Right lung (tissue), 5 donors: ENCODE results near the gene COL24A1. TPM values are rescaled to one million over a fixed set of nuclear protein-coding genes. Genes with fewer than 3 reads are reported as not detected.
"Not testable (repeated sequence)": the region's sequence is repeated elsewhere in the genome, so short reads cannot be mapped to it uniquely, and the experiment has no call there.

Source experiments
- DNase-seq, 2 donors: peaks; one replicate each; pipeline ENCODE4 v3.0.0-alpha.2; 2013
- polyA plus RNA-seq, 5 donors: library from polyadenylated mRNA; unstranded; fragments of 120-200 nt; gene quantifications; one replicate each; pipeline versions ENCODE4 v1.2.1 to v1.2.3, GENCODE V29; 2013; ENCODE audit warnings: inconsistent platforms in 1 of 5, low replicate concordance in 1 of 5; ENCODE audit not compliant: insufficient read length in 5 of 5, insufficient read depth in 1 of 5

The COL24A1 gene
- polyA plus RNA-seq, 5 donors: 15.0 to 42.5 (median 32.9) TPM

DNA sequence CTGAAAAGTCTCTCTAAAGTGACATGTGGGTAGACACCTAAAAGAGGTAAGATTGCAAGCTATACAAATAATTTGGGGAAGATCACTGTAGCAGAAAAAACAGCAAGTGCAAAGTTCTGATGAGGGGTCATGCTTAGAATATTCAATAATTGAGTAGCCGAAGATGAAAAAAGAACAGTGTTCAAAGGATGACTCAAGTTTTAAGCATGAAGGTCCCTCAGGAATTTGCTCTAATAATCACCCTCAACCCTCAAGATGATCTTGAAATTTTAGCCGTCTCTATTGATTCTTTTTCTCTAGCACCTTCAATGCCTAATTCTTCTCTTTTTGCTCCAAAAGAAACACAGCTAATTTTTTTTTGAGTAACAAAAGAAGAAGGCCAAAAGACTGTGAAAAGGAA is 257.7 kb downstream of the COL24A1 start:
- no peak for DNase-seq

DNA sequence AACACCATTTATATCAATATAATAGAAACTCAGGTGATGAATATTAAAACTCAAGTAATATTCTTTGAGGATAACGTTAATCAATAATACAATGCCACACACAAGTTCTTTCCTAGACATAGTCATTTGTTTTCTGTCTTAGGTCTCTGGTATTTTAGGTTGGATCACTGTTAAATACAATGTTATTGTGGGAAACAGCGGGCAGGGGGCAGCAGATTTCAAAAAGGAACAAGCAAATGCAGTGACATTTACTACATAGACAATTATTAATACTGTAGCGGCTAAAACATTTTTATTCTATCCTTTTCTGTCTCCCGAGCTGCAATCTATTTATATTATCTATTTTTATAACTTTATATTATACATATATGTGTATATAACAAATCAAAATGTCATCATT is 261.9 kb downstream of the COL24A1 start:
- peak; percentile 31 to 44 for DNase-seq

DNA sequence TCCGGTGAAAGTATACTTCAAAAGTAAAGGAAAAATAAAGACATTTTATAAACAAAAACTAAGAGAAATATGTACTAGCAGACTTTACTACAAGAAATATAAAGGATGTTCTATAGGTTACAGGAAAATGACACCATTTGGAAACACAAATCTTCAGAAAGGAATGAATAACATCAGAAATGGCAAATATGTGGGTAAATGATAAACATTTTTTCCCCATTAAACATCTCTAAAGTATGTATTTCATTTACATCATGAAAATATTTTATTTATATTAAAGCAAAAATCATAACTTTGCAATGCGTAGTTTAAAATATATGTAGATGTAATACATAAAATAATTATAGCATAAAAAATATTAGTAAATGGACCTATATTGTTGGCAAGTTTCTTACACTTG is 264.2 kb downstream of the COL24A1 start:
- DNase-seq: no peak

DNA sequence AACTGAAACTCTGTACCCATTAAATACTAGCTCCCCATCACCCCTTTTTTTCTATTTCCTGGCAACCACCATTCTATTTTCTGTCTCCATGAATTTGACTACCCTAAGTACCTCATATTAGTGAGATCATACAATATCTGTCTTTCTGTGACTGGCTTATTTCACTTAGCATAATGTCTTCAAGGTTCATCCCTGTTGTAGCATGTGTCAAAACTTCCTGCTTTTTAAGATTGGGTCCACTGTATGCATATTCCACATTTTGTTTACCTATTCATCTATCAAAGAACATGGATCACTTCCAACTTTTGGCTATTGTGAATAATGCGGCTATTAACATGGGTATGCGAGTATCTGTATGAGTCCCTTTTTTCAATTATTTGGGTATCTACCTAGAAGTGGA is 266.7 kb downstream of the COL24A1 start:
- DNase-seq: no peak

DNA sequence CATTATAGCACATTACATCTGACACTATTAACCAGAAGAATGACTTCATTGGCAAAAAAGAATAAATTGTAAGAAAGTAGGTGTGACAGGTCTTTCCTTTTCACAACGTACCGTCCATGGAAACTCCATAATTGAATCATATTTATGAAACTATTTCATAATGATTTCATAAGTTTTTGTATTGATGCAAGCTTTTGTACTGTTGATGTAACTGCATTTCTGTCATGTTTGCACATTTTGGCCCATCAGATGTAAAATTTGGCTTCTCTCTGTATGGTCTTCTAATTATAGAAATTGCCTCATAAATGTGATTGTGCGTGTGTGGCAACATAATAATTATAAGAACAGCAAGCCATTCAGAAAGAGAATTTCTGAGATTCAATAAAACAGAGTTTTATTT is 267.7 kb downstream of the COL24A1 start:
- DNase-seq: peak; percentile 29 to 56

DNA sequence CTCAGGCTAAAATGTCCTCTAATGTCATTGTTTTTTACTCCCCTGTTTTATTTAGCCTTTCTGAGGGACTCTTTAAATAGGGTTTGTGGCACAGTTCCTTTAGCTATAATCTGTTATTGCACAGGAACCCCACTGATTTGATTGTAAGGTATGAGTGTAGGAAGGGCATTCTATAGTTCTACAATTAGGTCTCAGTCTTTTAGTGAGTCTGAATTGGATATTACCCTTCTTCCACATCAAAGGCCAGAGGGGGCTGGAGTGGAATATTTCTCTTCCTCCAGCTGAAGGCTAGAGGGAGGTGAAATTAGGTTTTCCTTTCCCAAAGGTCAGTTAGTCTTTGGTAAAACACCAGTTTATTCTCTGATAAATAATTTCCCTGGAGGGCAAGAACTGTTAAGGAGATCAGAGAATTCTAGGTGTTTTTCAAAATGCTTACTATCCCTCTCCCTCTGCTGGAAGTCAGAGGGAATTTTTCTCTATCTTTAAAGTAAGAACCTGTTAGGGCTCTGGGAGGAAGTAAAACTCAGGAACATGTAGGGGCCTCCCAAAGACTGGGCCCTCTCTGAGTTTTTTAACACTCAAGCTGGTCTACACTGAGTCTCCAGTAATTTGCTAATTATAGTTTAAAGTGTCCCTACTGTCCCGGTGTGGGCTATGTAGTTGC is 272.1 kb downstream of the COL24A1 start:
- DNase-seq: no peak

DNA sequence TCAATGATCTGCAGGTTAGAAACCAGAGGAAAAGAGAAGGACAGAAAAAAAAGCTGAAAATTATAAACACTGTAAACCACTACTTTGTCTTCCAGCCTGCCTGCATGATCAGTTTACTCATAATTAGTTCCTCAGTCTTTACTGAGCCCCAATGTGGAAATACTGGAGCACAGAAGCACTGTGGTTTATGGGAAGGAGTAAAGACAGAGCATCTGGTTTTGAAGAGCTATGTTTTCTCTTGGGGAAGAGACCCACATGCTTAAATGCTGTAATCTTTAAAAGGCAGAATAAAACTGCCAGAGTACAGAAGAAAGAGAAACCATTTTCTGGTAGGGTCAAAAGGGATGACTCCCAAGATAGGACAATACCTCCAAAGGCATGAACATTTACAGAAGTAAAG is 289.4 kb downstream of the COL24A1 start:
- no peak for DNase-seq

DNA sequence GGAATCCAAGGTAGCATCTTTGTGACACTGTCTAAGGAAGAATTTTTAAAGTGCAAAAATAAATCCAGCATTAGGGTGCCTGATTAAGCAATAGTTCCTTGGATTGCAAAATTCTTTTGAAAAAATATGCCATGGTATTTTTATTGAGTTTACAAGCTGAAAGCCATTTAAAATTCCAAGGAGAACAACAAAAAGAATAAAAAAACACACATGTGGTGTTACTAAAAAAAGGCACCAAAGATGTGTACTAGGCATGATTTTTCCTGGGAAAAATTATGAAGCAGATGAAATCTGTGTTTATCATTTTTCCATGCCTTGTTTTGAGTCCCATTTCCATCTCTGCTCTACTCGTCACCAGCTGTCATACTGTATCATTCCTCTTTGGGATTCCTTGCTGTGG is 291.4 kb downstream of the COL24A1 start:
- no peak for DNase-seq

DNA sequence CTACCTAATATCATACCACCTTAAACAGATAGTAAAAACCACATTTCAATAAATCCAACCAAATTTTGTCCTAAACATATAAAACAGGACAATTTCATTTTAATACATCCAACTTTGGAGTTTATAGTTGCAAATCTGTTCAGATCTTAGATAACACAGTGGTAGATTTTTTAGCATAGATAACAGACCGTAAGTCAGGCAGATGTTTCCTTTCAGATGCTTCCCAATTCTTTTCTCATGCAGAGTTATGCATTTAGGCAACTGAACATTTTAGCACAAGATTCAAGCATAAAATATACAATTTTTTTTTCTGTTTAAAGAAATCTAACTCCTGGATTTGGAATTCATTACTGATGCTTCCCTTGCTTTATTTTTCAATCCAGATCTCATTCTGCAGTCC is 291.8 kb downstream of the COL24A1 start:
- no peak for DNase-seq

DNA sequence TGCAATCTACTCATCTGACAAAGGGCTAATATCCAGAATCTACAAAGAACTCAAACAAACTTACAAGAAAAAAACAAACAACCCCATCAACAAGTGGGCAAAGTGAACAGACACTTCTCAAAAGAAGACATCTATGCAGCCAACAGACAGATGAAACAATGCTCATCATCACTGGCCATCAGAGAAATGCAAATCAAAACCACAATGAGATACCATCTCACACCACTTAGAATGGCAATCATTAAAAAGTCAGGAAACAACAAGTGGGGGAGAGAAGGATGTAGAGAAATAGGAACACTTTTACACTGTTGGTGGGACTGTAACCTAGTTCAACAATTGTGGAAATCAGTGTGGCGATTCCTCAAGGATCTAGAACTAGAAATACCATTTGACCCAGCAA is 292.9 kb downstream of the COL24A1 start:
- DNase-seq: not testable (repeated sequence)

DNA sequence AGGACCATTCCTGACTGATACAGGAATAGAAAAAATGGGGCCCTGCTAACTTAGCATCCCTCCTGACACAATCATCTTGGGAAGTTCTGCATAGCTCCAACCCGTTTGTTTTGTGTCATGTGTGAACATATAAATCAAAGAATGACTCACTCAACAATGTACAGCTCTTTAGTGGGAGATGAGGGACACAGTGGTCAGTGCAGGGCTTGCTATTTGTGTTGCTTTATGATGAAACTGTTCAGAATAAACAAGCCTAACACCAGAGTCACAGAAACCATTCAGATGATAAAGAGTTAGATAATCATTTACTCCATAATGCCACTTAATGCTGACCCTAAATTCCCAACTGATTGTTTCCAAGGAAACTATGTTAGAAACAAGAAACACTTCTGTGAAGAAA is 294.1 kb downstream of the COL24A1 start:
- no peak for DNase-seq

DNA sequence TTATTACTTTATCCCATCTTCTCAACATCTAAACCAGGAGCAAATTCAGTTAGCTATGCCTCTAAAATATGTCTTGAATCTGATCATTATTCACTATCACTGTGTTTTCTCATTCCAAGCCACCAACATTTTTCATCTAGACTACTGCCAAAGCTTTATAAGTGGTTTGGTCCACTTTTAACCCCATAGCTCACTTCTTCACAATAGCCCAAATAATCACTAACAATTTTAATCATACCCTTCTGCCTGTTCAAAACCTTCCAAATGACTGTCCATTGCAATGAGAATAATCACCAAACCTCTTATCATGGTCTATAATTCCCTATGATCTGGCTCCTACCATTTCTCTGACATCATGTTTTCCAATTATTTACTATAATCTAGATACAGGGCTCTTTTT is 298.6 kb downstream of the COL24A1 start:
- no peak for DNase-seq

DNA sequence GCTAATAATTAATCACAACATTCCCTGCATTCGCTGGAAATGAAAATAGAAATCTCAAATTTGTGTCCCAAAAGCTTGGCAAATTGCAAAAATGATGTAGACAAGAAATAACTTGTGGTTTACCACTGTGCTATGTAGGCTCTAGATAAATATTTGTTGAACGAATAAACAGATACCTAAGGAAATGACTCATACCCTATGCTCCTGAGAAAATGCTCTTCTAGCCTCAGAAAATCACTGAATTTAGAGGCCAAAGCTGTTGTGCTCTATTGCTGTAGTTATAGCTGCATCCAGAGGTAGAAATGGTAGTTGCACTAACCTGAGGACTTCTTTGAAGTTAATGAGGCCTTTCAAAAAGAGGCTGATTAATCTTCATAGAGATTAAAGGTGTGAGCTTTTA is 306.3 kb downstream of the COL24A1 start:
- no peak for DNase-seq

DNA sequence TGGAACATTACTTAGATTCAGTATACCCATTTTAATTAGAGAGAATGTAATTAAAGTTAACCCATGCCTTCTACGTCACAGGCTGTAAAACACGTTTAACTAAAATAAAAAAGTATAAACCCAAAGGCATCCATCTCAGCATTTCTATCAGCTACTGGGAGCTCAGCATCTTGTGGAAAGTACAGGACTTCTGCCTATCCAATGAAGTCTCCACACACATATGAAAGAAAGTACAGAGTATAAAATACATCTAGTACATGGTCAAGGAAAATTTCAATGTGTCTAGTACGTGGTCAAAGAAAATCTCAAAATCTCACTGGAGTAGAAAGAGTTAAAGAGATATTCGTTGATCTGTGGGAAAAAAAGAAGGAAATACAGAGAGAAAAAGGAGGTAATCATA is 306.9 kb downstream of the COL24A1 start:
- DNase-seq: no peak

DNA sequence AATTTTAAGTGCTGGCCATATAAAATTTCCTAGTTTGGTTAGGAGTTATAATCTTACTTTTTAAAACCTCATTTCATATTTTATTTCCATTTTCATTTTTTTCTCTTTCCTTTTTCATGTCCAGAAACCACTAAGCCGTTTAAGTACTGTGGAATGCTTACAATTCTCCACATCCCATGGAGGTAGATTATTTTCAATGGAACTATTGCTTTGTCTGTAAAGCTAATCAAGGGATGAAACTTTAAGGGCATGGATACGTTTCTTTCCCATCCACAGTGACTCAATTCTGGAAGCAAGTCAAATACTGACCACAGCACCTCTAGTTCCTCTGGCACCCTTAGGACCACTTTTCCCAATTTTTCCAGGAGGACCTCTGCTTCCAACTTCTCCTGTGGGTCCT is 309.2 kb downstream of the COL24A1 start:
- no peak for DNase-seq

DNA sequence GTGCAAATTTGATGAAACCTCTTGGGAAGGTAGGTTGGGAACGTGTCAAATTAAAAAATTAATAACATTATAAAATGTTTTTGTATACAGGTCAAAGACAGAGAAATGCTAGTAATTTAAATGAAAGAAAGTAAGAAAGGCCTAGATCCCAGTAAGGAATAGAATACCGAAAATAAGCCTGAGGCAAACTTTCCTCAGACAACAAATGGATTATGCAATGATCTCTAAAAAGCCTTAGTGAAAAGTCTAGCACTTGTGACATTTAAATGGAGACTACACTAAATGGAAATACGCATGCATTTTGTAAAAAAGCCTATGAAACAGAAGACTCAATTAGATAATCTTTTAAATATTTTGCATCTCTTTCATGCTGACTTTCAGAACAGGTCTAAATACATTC is 309.9 kb downstream of the COL24A1 start:
- no peak for DNase-seq

DNA sequence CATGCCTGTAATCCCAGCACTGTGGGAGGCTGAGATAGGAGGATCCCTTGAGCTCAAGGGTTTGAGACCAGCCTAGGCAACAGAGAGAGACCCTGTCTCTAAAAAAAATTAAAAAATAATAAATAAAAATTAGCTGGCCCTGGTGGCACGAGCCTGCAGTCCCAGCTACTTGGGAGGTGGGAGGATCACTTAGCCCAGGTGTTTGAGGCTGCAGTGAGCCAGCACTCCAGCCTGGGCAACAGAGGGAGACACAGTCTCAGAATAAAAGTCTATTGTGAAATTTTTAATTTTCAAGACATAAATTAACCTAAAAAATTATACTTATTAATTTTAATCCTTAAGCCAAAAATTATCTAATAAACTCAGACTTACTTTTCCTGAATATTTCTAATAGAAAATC is 317.1 kb downstream of the COL24A1 start:
- no peak for DNase-seq

DNA sequence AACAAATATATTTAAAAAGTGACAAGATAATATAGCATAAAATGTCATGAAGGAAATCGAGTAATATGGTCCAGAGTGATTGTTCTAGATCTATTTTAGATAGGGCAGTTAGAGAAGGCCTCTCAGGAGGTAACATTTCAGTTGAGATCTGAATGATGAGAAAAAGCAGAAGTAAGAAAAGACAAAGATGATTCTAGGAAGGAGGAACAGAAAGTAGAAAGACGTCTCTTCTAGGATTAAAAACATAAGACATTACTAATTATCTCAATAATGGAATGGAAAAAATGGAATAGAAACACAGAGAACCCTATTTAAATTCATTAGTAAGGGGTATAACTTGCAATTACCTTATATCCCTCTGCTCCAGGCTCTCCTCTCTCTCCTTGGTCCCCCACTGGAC is 318.3 kb downstream of the COL24A1 start:
- DNase-seq: no peak

DNA sequence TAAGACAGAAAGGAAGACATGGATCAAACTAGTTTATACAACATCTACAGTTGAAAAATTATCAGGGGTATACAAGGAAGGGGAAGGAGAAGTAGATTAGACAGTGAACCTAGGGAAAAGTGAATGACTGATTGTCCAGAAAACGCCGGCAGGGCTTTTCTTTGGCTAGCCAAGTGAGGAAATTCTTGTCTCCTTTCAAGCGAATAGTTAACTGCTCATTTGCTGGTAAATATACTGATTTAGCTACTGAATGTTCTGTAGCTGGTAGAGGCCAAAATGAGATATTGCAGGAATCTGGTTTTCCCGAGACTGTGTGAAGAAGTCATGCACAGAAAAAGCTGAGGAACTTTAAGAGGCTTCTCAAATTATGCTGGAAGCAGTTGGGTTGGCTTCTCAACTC is 319.8 kb downstream of the COL24A1 start:
- DNase-seq: no peak

DNA sequence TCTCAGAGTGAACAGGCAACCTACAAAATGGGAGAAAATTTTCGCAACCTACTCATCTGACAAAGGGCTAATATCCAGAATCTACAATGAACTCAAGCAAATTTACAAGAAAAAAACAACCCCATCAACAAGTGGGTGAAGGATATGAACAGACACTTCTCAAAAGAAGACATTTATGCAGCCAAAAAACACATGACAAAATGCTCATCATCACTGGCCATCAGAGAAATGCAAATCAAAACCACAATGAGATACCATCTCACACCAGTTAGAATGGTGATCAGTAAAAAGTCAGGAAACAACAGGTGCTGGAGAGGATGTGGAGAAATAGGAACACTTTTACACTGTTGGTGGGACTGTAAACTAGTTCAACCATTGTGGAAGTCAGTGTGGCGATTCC is 323.4 kb downstream of the COL24A1 start:
- not testable (repeated sequence) for DNase-seq

DNA sequence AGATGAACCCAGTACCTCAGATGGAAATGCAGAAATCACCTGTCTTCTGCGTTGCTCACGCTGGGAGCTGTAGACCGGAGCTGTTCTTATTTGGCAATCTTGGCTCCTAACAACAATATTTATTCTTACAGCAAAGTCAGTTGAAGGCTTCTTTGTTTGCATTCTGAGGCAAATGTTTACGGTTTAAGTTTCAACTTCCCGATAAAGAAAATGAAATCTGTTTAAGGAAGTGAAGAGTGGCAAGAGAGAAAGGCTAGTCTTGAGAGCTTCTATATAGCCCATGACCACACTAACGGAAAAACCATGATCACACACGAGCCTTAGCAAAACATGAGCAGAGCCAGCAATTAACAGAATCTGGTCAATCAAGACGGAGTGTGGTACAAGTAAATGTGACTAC is 325.7 kb downstream of the COL24A1 start:
- no peak for DNase-seq

DNA sequence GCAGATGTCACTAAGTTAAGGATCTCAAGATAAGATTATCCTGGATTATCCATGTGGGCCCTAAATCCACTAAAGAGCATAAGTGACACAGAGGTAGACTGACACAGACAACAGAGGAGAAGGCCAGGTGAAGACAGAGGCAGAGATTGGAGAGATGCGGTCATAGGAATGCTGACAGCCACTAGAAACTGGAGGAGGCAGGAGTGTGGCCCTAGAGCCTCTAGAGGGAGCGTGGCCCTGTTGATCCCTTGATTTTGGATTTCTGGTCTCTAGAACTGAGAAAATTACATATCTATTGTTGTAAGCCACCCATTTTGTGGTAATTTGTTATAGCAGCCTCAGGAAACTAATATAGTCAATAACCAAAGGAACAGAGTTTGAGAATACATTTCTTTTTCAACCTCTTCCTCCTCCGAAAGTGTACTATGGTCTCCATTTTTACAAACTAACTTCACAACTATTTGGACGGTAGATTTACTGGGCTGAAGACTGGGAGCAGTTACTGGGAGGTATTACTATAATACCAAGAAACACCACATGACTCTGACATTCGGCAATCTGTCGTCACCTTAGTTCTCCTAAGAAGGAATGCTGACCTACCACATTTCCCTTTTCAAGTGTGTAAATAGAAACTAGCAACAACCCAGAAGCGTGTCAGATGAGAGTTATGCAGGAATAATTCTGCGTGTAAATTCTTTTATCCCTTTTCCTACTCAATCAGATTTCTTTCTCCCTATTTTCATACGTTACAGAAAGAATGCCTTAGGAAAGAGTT is 332.3 kb downstream of the COL24A1 start:
- DNase-seq: peak in 1 of 2 donors; percentile 32

DNA sequence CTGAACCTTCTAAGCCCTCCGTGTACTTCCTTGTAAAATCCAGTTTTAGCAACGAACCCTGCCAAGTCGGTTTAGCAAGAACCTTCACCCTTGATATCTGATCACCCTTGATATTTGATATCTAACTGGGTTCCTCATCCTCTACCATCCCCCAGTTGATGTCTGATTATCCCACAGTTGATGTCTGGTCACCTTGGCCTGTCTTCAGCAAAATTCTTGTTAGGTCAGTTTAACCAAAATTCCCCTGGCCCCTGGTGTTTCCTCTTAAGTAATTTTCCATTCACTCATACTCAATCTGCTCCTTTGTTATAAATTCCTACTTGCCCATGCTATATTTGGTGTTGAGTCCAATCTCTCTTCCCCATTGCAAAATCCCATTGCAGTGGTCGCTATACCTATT is 333.9 kb downstream of the COL24A1 start:
- no peak for DNase-seq

DNA sequence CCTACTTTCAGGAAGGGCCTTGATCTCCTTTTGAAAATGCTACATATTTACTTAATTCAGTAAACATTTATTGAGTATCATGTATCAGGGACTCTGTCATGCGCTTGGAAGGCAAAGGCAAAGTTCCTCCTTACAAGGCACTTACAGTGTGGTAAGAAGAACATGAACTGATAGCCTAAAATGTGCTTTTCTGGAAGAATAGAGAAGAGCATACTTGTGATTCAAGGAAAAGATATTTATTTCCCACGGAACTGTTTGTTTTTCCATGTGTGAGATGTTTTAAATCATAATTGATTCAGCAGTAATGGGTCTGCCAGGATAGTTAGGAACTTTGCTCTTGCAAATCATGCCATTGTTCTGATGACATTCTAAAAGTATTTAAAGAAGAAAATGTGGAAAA is 338.2 kb downstream of the COL24A1 start:
- no peak for DNase-seq
